ENCODE measurements around the gene PLK1.

Gene PLK1

GRCh38 chr16:23682181-23682580, 3.5 kb downstream of the PLK1 start:
- no peak for DNase-seq

GRCh38 chr16:23683487-23683886, 4.8 kb downstream of the PLK1 start:
- no peak for DNase-seq

GRCh38 chr16:23687034-23687808, 8.5 kb downstream of the PLK1 start:
- no peak for DNase-seq

- DNase-seq, result no peak
Measured at GRCh38 chr16:23689442-23690187, 10.9 kb downstream of the PLK1 start.

GRCh38 chr16:23690771-23691482, 12.2 kb downstream of the PLK1 start:
- no peak for DNase-seq

GRCh38 chr16:23691483-23692189, 12.9 kb downstream of the PLK1 start:
- DNase-seq, result no peak

GRCh38 chr16:23692190-23692837, 13.6 kb downstream of the PLK1 start:
- DNase-seq, result no peak

- no peak for DNase-seq
Measured at GRCh38 chr16:23694265-23694643, 15.6 kb downstream of the PLK1 start.

- DNase-seq, result no peak
Measured at GRCh38 chr16:23694644-23695373, 16.1 kb downstream of the PLK1 start.

- DNase-seq, result no peak
Measured at GRCh38 chr16:23695756-23696155, 17.1 kb downstream of the PLK1 start.

GRCh38 chr16:23699100-23699499, 20.4 kb downstream of the PLK1 start:
- DNase-seq, result no peak

GRCh38 chr16:23700093-23700492, 21.4 kb downstream of the PLK1 start:
- DNase-seq, result no peak

GRCh38 chr16:23700509-23700908, 21.8 kb downstream of the PLK1 start:
- DNase-seq, result no peak

GRCh38 chr16:23701045-23701444, 22.4 kb downstream of the PLK1 start:
- no peak for DNase-seq

GRCh38 chr16:23702951-23703350, 24.3 kb downstream of the PLK1 start:
- DNase-seq, result no peak

- DNase-seq, result no peak
Measured at GRCh38 chr16:23704772-23705516, 26.3 kb downstream of the PLK1 start.

GRCh38 chr16:23705517-23705902, 26.8 kb downstream of the PLK1 start:
- no peak for DNase-seq

GRCh38 chr16:23706439-23706838, 27.8 kb downstream of the PLK1 start:
- no peak for DNase-seq

GRCh38 chr16:23709536-23709935, 30.8 kb downstream of the PLK1 start:
- DNase-seq, result no peak

- no peak for DNase-seq
Measured at GRCh38 chr16:23710008-23710407, 31.3 kb downstream of the PLK1 start.

- no peak for DNase-seq
Measured at GRCh38 chr16:23710504-23710903, 31.8 kb downstream of the PLK1 start.

Measured in activated naive CD4-positive, alpha-beta T cell (primary cell).